Adrenal gland (tissue), 12 donors: Measurements from ENCODE around the gene ARHGAP26. TPM values are rescaled to one million over a fixed set of nuclear protein-coding genes. Genes with fewer than 3 reads are reported as not detected.

Source experiments
- DNase-seq, 7 donors: peaks; one replicate each; pipeline ENCODE4 v3.0.0-alpha.2; 2019 to 2020
- H3K27ac ChIP-seq, 5 donors: fragments of 200-600 bp; sonication (generic) in 4 of 5; 1 replicate in 3 of 5; 2 replicates in 2 of 5; pipeline versions ENCODE4 v1.5.1 to v1.8.0; 2016 to 2020; ENCODE audit warnings: mild to moderate bottlenecking in 1 of 5
- H3K27me3 ChIP-seq: fragments of 200-600 bp; 2 replicates; pipeline ENCODE4 v1.8.0; 2021
- H3K36me3 ChIP-seq, 2 donors: fragments of 200-600 bp; replicated peaks in 1 of 2; 1 replicate in 1 of 2; 2 replicates in 1 of 2; pipeline versions ENCODE4 v1.5.1 to v1.8.0; 2018 to 2022
- H3K4me1 ChIP-seq, 2 donors: fragments of 200-600 bp; replicated peaks in 1 of 2; 1 replicate in 1 of 2; 2 replicates in 1 of 2; pipeline versions ENCODE4 v1.5.1 to v1.8.0; 2018 to 2021
- H3K4me3 ChIP-seq, 4 donors: fragments of 200-600 bp; sonication (generic) in 3 of 4; one replicate each; pipeline ENCODE4 v1.5.1; 2016 to 2018
- H3K9me3 ChIP-seq, 3 donors: fragments of 200-600 bp; sonication (generic) in 1 of 3; replicated peaks in 1 of 3; 1 replicate in 2 of 3; 2 replicates in 1 of 3; pipeline versions ENCODE4 v1.5.1 to v1.8.0; 2016 to 2021
- CTCF ChIP-seq, 6 experiments: fragments of 450-650 bp in 4 of 6; fragments of 200-600 bp in 2 of 6; sonication (generic) in 1 of 6; IDR thresholded peaks; 1 replicate in 5 of 6; 2 replicates in 1 of 6; pipeline versions ENCODE4 v1.5.1 to v1.8.0; 2016 to 2021; ENCODE audit warnings: antibody characterized with exemption in 6 of 6, mild to moderate bottlenecking in 2 of 6, moderate library complexity in 1 of 6
- POLR2A ChIP-seq, 2 donors: fragments of 450-650 bp; IDR thresholded peaks; one replicate each; pipeline ENCODE4 v1.6.1; 2017; ENCODE audit warnings: antibody characterized with exemption in 2 of 2, mild to moderate bottlenecking in 2 of 2, moderate library complexity in 1 of 2
- WGBS, 4 donors: extraction: QIAGEN DNeasy Blood & Tissue Kit in 2 of 4; methylation state at CpG; one replicate each; pipeline versions ENCODE4 v1.1.5 to v1.1.7; 2013 to 2017; 5-methylcytosine and 5-hydroxymethylcytosine counted together
- intact Hi-C, 2 donors: fragments of 100-400 bp; cut with DNase I; formaldehyde crosslinking; loops; one replicate each; pipeline versions ENCODE4 v1.14.1 to v1.15.0; 2022 to 2023
- polyA plus RNA-seq, 3 donors: library from polyadenylated mRNA; stranded (reverse); fragments of 200-250 nt in 2 of 3; fragments of 350-450 nt in 1 of 3; fragmentation: Illumina TruSeq in 1 of 3; extraction: RNeasy Lipid Tissue Mini Kit (QIAGEN cat#74804) in 1 of 3; gene quantifications; one replicate each; pipeline ENCODE4 v1.2.3, GENCODE V29; 2013 to 2014
- total RNA-seq, 9 donors: library from RNA; depleted of rRNA in 4 of 9; stranded (reverse); fragments of >200 nt in 4 of 9; fragments of 120-200 nt in 1 of 9; fragmentation: NEBNext Ultra II Directional in 1 of 9; extraction: Animal tissue kit (Norgen Biotek cat#: 25700) in 1 of 9; gene quantifications; one replicate each; pipeline versions ENCODE4 v1.1.0 to v1.2.4, GENCODE V29; 2013 to 2023
- donor health status: healthy with polysubstance abuse.
- donor health status: Bipolar disorder and iron deficiency.
- donor health status: DM: yes; HTN: yes; CAD: no.
- donor health status: DM: no; HTN: no; CAD: no.
- donor health status: DM: no; HTN: no; CAD: no.
- donor health status: DM: yes; HTN: yes; CAD: no.

ARHGAP26 gene
- total and polyA plus RNA-seq, 12 donors: 3.0 to 21.7 (median 10.8) TPM

GRCh38 chr5:143024228-143024920, 254.2 kb downstream of the ARHGAP26 start:
- Histone ChIP-seq H3K36me3 (no peaks in the 10 kb centered on the region), H3K9me3 (no peaks in the 10 kb centered on the region), H3K4me1 (peaks cover 0 to 15% of the 10 kb centered on the region in 2 donors), H3K4me3 (no peak overlapping the region), H3K27ac (no peak overlapping the region), H3K27me3 (no peaks in the 10 kb centered on the region)
- no peak for DNase-seq
- intact Hi-C loops: no loop called here
- TF ChIP-seq CTCF (IDR thresholded peaks at IDR 0.05) (no peak), POLR2A (IDR thresholded peaks at IDR 0.05) (no peak)
- WGBS, 4 donors: 79 to 90% (median 81%) methylated on average over 4 to 5 of the region's 5 CpGs

GRCh38 chr5:143025376-143025775, 255.2 kb downstream of the ARHGAP26 start:
- Histone ChIP-seq H3K4me3 (no peak overlapping the region), H3K4me1 (peaks cover 0 to 15% of the 10 kb centered on the region in 2 donors), H3K27ac (no peak overlapping the region), H3K27me3 (no peaks in the 10 kb centered on the region), H3K9me3 (no peaks in the 10 kb centered on the region), H3K36me3 (no peaks in the 10 kb centered on the region)
- TF ChIP-seq POLR2A (IDR thresholded peaks at IDR 0.05): no peak
- no peak for TF ChIP-seq CTCF (IDR thresholded peaks at IDR 0.05)
- DNase-seq: no peak
- 70 to 84% (median 76%) methylated on average over 4 of the region's 4 CpGs for WGBS, 4 donors
- intact Hi-C loops: no loop called here

- no peak overlapping the region for H3K4me3 ChIP-seq
- peaks cover 0 to 15% of the 10 kb centered on the region in 2 donors for H3K4me1 ChIP-seq
- no peak for DNase-seq
These were observed 255.8 kb downstream of the ARHGAP26 start for GRCh38 chr5:143025971-143026370.

GRCh38 chr5:143026380-143026779, 256.2 kb downstream of the ARHGAP26 start:
- Histone ChIP-seq H3K27me3 (no peaks in the 10 kb centered on the region), H3K4me3 (no peak overlapping the region), H3K36me3 (no peaks in the 10 kb centered on the region), H3K9me3 (no peaks in the 10 kb centered on the region), H3K4me1 (peaks cover 0 to 15% of the 10 kb centered on the region in 2 donors), H3K27ac (no peak overlapping the region)
- WGBS, 4 donors: 88 to 99% (median 89%) methylated on average over 3 of the region's 3 CpGs
- TF ChIP-seq POLR2A (IDR thresholded peaks at IDR 0.05) (no peak), CTCF (IDR thresholded peaks at IDR 0.05) (no peak)
- no peak for DNase-seq
- intact Hi-C loops: no loop called here

More at GRCh38 chr5:143025971-143026370, 255.8 kb downstream of the ARHGAP26 start:
- Histone ChIP-seq H3K27me3 (no peaks in the 10 kb centered on the region), H3K36me3 (no peaks in the 10 kb centered on the region), H3K27ac (no peak overlapping the region), H3K9me3 (no peaks in the 10 kb centered on the region)
- intact Hi-C loops: no loop called here
- TF ChIP-seq POLR2A (IDR thresholded peaks at IDR 0.05) (no peak), CTCF (IDR thresholded peaks at IDR 0.05) (no peak)
- 89 to 100% (median 92%) methylated on average over 1 of the region's 1 CpG for WGBS, 4 donors
